A549 (cell line): ENCODE measurements around the gene TSPYL1.

Experiments used
- BHLHE40 ChIP-seq: IDR thresholded peaks from 2 replicates; pipeline ENCODE4 v1.6.1; 2012; ENCODE audit warnings: low read depth, low read length, inconsistent platforms
- CTCF ChIP-seq: fragments of >200 bp; sonication (Bioruptor Twin); formaldehyde crosslinking; IDR thresholded peaks from 3 replicates; pipeline ENCODE4 v1.5.1; 2016
- E2F6 ChIP-seq: IDR thresholded peaks from 2 replicates; pipeline ENCODE4 v1.6.1; 2012; ENCODE audit warnings: low read depth, borderline replicate concordance
- EP300 ChIP-seq, 2 experiments: fragments of >200 bp; sonication (Bioruptor Twin); formaldehyde crosslinking; IDR thresholded peaks; 2 replicates in 1 of 2; 3 replicates in 1 of 2; pipeline ENCODE4 v1.6.1; 2016 to 2017
- ESRRA ChIP-seq: fragments of 150-350 bp; IDR thresholded peaks from 2 replicates; pipeline ENCODE4 v1.6.1; 2014; ENCODE audit warnings: mild to moderate bottlenecking, low read length, borderline replicate concordance
- FOXS1 ChIP-seq: fragments of 250-450 bp; sonication (Bioruptor Pico); IDR thresholded peaks from 2 replicates; pipeline ENCODE4 v1.5.0; 2020; ENCODE audit warnings: mild to moderate bottlenecking, moderate library complexity
- HMGXB4 ChIP-seq: fragments of 250-450 bp; sonication (Bioruptor Pico); IDR thresholded peaks from 2 replicates; pipeline ENCODE4 v1.5.0; 2021; ENCODE audit warnings: mild to moderate bottlenecking, moderate library complexity, borderline replicate concordance
- KDM5A ChIP-seq: fragments of 200-600 bp; sonication (generic); IDR thresholded peaks from 2 replicates; pipeline ENCODE4 v1.6.1; 2016; ENCODE audit warnings: antibody characterized with exemption, mild to moderate bottlenecking
- MAZ ChIP-seq: fragments of 150-350 bp; IDR thresholded peaks from 2 replicates; pipeline ENCODE4 v1.6.1; 2014; ENCODE audit warnings: antibody characterized with exemption, low read depth, low read length, borderline replicate concordance
- NFE2L2 ChIP-seq: fragments of 150-350 bp; conservative IDR thresholded peaks from 2 replicates; pipeline ENCODE4 v1.6.1; 2014; ENCODE audit warnings: low read length
- POLR2A ChIP-seq: IDR thresholded peaks from 2 replicates; pipeline ENCODE4 v1.6.1; 2012; ENCODE audit warnings: mild to moderate bottlenecking, low read length
- POLR2AphosphoS2 ChIP-seq: conservative IDR thresholded peaks from 2 replicates; pipeline ENCODE4 v1.6.1; 2012; ENCODE audit warnings: low read length, improper control_type of control experiment, inconsistent platforms
- RCOR1 ChIP-seq: fragments of 150-350 bp; IDR thresholded peaks from 2 replicates; pipeline ENCODE4 v1.6.1; 2014; ENCODE audit warnings: antibody characterized with exemption, low read length, low read depth

GRCh38 chr6:116326181-116326671, 46.5 kb upstream of the TSPYL1 start:
- no peak for TF ChIP-seq CTCF
- no peak for TF ChIP-seq RCOR1
- no peak for TF ChIP-seq POLR2A
- no peak for TF ChIP-seq MAZ
- TF ChIP-seq KDM5A: no peak
- TF ChIP-seq E2F6: no peak
- TF ChIP-seq NFE2L2: no peak
- TF ChIP-seq FOXS1 (CRISPR knock-in tag): no peak
- TF ChIP-seq HMGXB4 (CRISPR knock-in tag): no peak
- no peak for TF ChIP-seq BHLHE40
- TF ChIP-seq EP300 (IDR thresholded peaks at IDR 0.05): no peak
- no peak for TF ChIP-seq ESRRA
- no peak for TF ChIP-seq POLR2AphosphoS2
